CD14-positive monocyte (primary cell): ENCODE results near the gene ITGAX. TPM values are rescaled to one million over a fixed set of nuclear protein-coding genes. Genes with fewer than 3 reads are reported as not detected.

Source experiments
- DNase-seq, 3 donors: peaks; one replicate each; pipeline ENCODE4 v3.0.0-alpha.2; 2011 to 2022
- H2AFZ ChIP-seq: 2 replicates; pipeline ENCODE4 v1.6.0; 2012; ENCODE audit warnings: mild to moderate bottlenecking, low read depth, low read length, inconsistent platforms; ENCODE audit not compliant: insufficient read depth, poor library complexity, severe bottlenecking
- H3K27ac ChIP-seq, 2 donors: 1 replicate in 1 of 2; 2 replicates in 1 of 2; pipeline ENCODE4 v1.5.1; 2012 to 2013; ENCODE audit warnings: low read length in 2 of 2, control low read depth in 1 of 2, inconsistent platforms in 1 of 2, low read depth in 1 of 2, mild to moderate bottlenecking in 1 of 2
- H3K27me3 ChIP-seq, 2 donors: one replicate each; pipeline versions ENCODE4 v1.6.0 to v1.6.1; 2011 to 2013; ENCODE audit warnings: low read length in 2 of 2; ENCODE audit not compliant: control insufficient read depth in 2 of 2, insufficient read depth in 2 of 2
- H3K36me3 ChIP-seq, 2 donors: replicated peaks in 1 of 2; 1 replicate in 1 of 2; 2 replicates in 1 of 2; pipeline versions ENCODE4 v1.5.1 to v1.6.1; 2012 to 2013; ENCODE audit warnings: low read length in 2 of 2, control low read depth in 1 of 2, inconsistent platforms in 1 of 2, mild to moderate bottlenecking in 1 of 2; ENCODE audit not compliant: insufficient read depth in 2 of 2, control insufficient read depth in 1 of 2
- H3K4me1 ChIP-seq, 2 donors: 1 replicate in 1 of 2; 2 replicates in 1 of 2; pipeline versions ENCODE4 v1.5.1 to v1.6.1; 2012 to 2013; ENCODE audit warnings: low read length in 2 of 2, control low read depth in 1 of 2, inconsistent platforms in 1 of 2, mild to moderate bottlenecking in 1 of 2, moderate library complexity in 1 of 2; ENCODE audit not compliant: insufficient read depth in 2 of 2, control insufficient read depth in 1 of 2
- H3K4me2 ChIP-seq: replicated peaks from 2 replicates; pipeline ENCODE3; 2012; ENCODE audit warnings: low read length, moderate library complexity, mild to moderate bottlenecking; ENCODE audit not compliant: poor library complexity, severe bottlenecking; ENCODE audit errors: extremely low read depth
- H3K4me3 ChIP-seq, 3 experiments: fragments of 200-600 bp in 1 of 3; sonication (generic) in 1 of 3; replicated peaks in 1 of 3; 1 replicate in 2 of 3; 2 replicates in 1 of 3; pipeline ENCODE4 v1.5.1; 2011 to 2013; ENCODE audit warnings: low read length in 3 of 3, mild to moderate bottlenecking in 3 of 3, control low read depth in 2 of 3, low read depth in 2 of 3, inconsistent platforms in 1 of 3, moderate library complexity in 1 of 3
- H3K79me2 ChIP-seq: 2 replicates; pipeline ENCODE4 v1.6.0; 2012; ENCODE audit warnings: mild to moderate bottlenecking, control low read depth, inconsistent platforms, low read length, moderate library complexity; ENCODE audit not compliant: insufficient read depth
- H3K9ac ChIP-seq: 2 replicates; pipeline ENCODE4 v1.6.0; 2017; ENCODE audit warnings: low read length, mild to moderate bottlenecking; ENCODE audit not compliant: insufficient read depth, poor library complexity, severe bottlenecking
- H3K9me3 ChIP-seq, 2 donors: replicated peaks in 1 of 2; 1 replicate in 1 of 2; 2 replicates in 1 of 2; pipeline versions ENCODE4 v1.5.1 to v1.6.1; 2012 to 2013; ENCODE audit warnings: low read length in 2 of 2, control low read depth in 1 of 2; ENCODE audit not compliant: control insufficient read depth in 1 of 2, insufficient read depth in 1 of 2
- H4K20me1 ChIP-seq: 2 replicates; pipeline ENCODE4 v1.6.0; 2012; ENCODE audit warnings: mild to moderate bottlenecking, low read length, control low read depth, moderate library complexity; ENCODE audit not compliant: insufficient read depth
- H3K27ac Mint-ChIP-seq, 7 donors: one replicate each; pipeline ENCODE4 v1.8.0; 2020; ENCODE audit warnings: mild to moderate bottlenecking in 7 of 7, mixed read lengths in 7 of 7, moderate library complexity in 6 of 7, inconsistent platforms in 2 of 7
- H3K27me3 Mint-ChIP-seq, 3 donors: one replicate each; pipeline ENCODE4 v1.8.0; 2021 to 2022; ENCODE audit warnings: low read depth in 3 of 3, mild to moderate bottlenecking in 3 of 3, mixed read lengths in 3 of 3, moderate library complexity in 3 of 3, inconsistent platforms in 1 of 3
- H3K36me3 Mint-ChIP-seq, 2 donors: one replicate each; pipeline ENCODE4 v1.8.0; 2020; ENCODE audit warnings: mixed read lengths in 2 of 2, inconsistent platforms in 1 of 2, mild to moderate bottlenecking in 1 of 2
- H3K4me1 Mint-ChIP-seq: one replicate; pipeline ENCODE4 v1.8.0; 2020; ENCODE audit warnings: mild to moderate bottlenecking, mixed read lengths
- H3K4me3 Mint-ChIP-seq, 2 donors: one replicate each; pipeline ENCODE4 v1.8.0; 2020; ENCODE audit warnings: mild to moderate bottlenecking in 2 of 2, mixed read lengths in 2 of 2, moderate library complexity in 1 of 2
- H3K9me3 Mint-ChIP-seq, 7 donors: one replicate each; pipeline ENCODE4 v1.8.0; 2020 to 2022; ENCODE audit warnings: mixed read lengths in 7 of 7, mild to moderate bottlenecking in 6 of 7, moderate library complexity in 6 of 7, inconsistent platforms in 2 of 7
- WGBS: methylation state at CpG from one replicate; pipeline ENCODE4 v1.1.5; 2013; ENCODE audit warnings: missing lambda C conversion rate; ENCODE audit not compliant: insufficient coverage; 5-methylcytosine and 5-hydroxymethylcytosine counted together
- intact Hi-C, 2 donors: fragments of 100-400 bp; cut with micrococcal nuclease; formaldehyde crosslinking; loops; one replicate each; pipeline versions ENCODE4 v1.15.0 to v1.15.1; 2023
- polyA plus RNA-seq, 3 donors: library from polyadenylated mRNA; depleted of rRNA in 1 of 3; unstranded in 2 of 3; stranded (reverse) in 1 of 3; fragments of 300-500 nt in 2 of 3; fragments of >200 nt in 1 of 3; fragmentation: Illumina TruSeq in 2 of 3; gene quantifications; 1 replicate in 2 of 3; 2 replicates in 1 of 3; pipeline ENCODE4 v1.2.3, GENCODE V29; 2012 to 2021
- TF ChIP-seq, protein P1 (sequence below): fragments of 200-600 bp; IDR thresholded peaks from one replicate; pipeline ENCODE4 v1.8.0; 2022; ENCODE audit warnings: antibody characterized with exemption, mild to moderate bottlenecking

The ITGAX gene
- polyA plus RNA-seq, 3 donors = 40.7 to 710 (median 71.3) TPM

- intact Hi-C loops = loop anchor here (2.0 to 5.0 kb wide), 6 partner anchors 14 to 522 kb away; partner anchors contain the start of genes ARMC5 (in 1 of the 2), KAT8 (in 1 of the 2) and ZNF267 (in 1 of the 2)
- Mint-ChIP-seq H3K27me3 (peaks cover 0 to 15% (median 1%) of the 10 kb centered on the region in 3 donors), H3K36me3 (peaks cover 30 to 35% of the 10 kb centered on the region in 2 donors), H3K4me1 (peaks cover 81% of the 10 kb centered on the region), H3K27ac (peak overlapping the region; percentile 100), H3K9me3 (peaks cover 0 to 3% (median 1%) of the 10 kb centered on the region in 7 donors), H3K4me3 (peak overlapping the region; percentile 75 to 90)
- 44% methylated on average over 17 of the region's 22 CpGs for WGBS
- Histone ChIP-seq H3K79me2 (peaks cover 28% of the 10 kb centered on the region), H3K27ac (peak overlapping the region; percentile 99), H3K4me2 (peak overlapping the region; percentile 64), H3K9ac (peak overlapping the region; percentile 89), H3K4me3 (peak overlapping the region in 1 of 3 experiments; percentile 10), H2AFZ (no peak overlapping the region), H3K9me3 (no peaks in the 10 kb centered on the region), H3K27me3 (no peaks in the 10 kb centered on the region), H4K20me1 (peaks cover 26% of the 10 kb centered on the region), H3K36me3 (peaks cover 0 to 4% of the 10 kb centered on the region in 2 donors), H3K4me1 (peaks cover 97 to 99% of the 10 kb centered on the region in 2 donors)
- TF ChIP-seq, protein P1, sequence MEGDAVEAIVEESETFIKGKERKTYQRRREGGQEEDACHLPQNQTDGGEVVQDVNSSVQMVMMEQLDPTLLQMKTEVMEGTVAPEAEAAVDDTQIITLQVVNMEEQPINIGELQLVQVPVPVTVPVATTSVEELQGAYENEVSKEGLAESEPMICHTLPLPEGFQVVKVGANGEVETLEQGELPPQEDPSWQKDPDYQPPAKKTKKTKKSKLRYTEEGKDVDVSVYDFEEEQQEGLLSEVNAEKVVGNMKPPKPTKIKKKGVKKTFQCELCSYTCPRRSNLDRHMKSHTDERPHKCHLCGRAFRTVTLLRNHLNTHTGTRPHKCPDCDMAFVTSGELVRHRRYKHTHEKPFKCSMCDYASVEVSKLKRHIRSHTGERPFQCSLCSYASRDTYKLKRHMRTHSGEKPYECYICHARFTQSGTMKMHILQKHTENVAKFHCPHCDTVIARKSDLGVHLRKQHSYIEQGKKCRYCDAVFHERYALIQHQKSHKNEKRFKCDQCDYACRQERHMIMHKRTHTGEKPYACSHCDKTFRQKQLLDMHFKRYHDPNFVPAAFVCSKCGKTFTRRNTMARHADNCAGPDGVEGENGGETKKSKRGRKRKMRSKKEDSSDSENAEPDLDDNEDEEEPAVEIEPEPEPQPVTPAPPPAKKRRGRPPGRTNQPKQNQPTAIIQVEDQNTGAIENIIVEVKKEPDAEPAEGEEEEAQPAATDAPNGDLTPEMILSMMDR = no peak
- peak; percentile 88 to 95 (median 90) for DNase-seq
Observed at GRCh38 chr16:31352376-31353115, 2.4 kb upstream of the ITGAX start.

DNA sequence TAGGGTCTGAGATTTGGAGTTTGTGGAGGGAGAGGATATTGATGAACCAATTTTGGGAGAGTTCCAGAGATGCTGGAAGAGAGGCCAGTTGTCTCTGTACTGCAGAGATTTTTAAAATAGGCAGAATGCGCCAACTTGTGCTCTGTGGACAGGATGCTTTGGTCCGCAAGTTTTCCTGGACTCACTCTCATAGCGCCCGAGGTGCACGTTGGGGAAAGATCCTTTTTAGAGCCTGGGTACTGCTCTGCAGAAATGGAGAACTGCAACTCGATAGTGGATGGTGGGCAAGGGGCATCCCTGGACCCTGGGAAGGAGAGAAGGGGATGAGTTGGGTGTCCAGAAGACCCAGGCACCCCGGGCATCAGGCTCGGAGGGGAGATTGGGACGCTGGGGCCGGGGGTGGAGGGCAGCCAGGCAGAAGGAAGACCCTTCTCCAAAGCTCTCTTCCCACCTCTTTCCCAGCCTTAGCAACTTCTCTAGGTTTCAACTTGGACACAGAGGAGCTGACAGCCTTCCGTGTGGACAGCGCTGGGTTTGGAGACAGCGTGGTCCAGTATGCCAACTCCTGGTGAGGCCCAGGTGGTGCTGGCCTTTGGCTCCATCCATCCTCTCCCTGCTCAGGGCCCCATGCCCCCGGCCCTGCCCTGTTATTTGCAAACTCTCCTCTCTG is 590 bp downstream of the ITGAX start:
- peak overlapping the region; percentile 99 for H3K4me2 ChIP-seq
- peak overlapping the region; percentile 99 to 100 (median 100) for H3K27ac Mint-ChIP-seq
- peaks cover 56% of the 10 kb centered on the region for H4K20me1 ChIP-seq
- H3K9me3 ChIP-seq = no peaks in the 10 kb centered on the region
- peaks cover 0 to 6% (median 3%) of the 10 kb centered on the region in 3 donors for H3K27me3 Mint-ChIP-seq
- H2AFZ ChIP-seq = no peak overlapping the region
- H3K4me1 Mint-ChIP-seq = peaks cover 81% of the 10 kb centered on the region
- peaks cover 0 to 3% (median 1%) of the 10 kb centered on the region in 7 donors for H3K9me3 Mint-ChIP-seq
- H3K36me3 Mint-ChIP-seq = peaks cover 40 to 60% of the 10 kb centered on the region in 2 donors
- intact Hi-C loops = loop anchor here in 1 of 2 donors (5.0 kb wide), 2 partner anchors 173 to 238 kb away; partner anchors contain the start of genes FUS and KAT8
- no peaks in the 10 kb centered on the region for H3K27me3 ChIP-seq
- WGBS = 58% methylated on average over 11 of the region's 14 CpGs
- peak overlapping the region; percentile 99 for H3K27ac ChIP-seq
- peak overlapping the region; percentile 97 to 100 for H3K4me3 Mint-ChIP-seq
- H3K4me3 ChIP-seq = peak overlapping the region; percentile 67 to 93 (median 75)
- peaks cover 28% of the 10 kb centered on the region for H3K79me2 ChIP-seq
- TF ChIP-seq, protein P1 = no peak
- no peak for DNase-seq
- peaks cover 94 to 100% of the 10 kb centered on the region in 2 donors for H3K4me1 ChIP-seq
- peak overlapping the region; percentile 92 for H3K9ac ChIP-seq
- peaks cover 2 to 8% of the 10 kb centered on the region in 2 donors for H3K36me3 ChIP-seq
